GM18520 (cell line): ENCODE data around the gene EHBP1.

Experiments
- ATAC-seq: cut with Tn5 transposase; IDR thresholded peaks from one replicate; pipeline ENCODE4 v1.9.1; 2021; ENCODE audit not compliant: unreplicated experiment

The EHBP1 gene

GRCh38 chr2:62871506-62871905, 166.0 kb downstream of the EHBP1 start:
- ATAC-seq, result no peak

DNA sequence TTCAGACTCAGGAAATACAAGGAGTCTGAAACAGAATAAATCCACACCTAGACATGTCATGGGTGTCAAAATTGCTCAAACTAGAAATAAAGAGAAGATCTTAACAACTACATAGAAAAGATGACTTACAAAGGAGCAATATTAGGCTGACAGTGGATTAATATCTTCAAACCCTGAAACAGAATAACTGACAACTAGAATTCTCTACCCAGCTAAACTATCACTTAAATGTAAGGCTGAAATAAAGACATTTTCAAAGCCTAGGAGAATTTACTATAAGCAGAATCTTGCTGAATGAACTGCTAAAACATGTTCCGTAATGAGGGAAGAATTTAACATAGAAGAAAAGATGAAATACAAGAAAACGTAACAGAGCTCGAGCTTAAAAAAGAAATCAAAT, 168.1 kb downstream of the EHBP1 start:
- no peak for ATAC-seq

- ATAC-seq, result no peak
These were observed 169.4 kb downstream of the EHBP1 start for GRCh38 chr2:62874881-62875383.

DNA sequence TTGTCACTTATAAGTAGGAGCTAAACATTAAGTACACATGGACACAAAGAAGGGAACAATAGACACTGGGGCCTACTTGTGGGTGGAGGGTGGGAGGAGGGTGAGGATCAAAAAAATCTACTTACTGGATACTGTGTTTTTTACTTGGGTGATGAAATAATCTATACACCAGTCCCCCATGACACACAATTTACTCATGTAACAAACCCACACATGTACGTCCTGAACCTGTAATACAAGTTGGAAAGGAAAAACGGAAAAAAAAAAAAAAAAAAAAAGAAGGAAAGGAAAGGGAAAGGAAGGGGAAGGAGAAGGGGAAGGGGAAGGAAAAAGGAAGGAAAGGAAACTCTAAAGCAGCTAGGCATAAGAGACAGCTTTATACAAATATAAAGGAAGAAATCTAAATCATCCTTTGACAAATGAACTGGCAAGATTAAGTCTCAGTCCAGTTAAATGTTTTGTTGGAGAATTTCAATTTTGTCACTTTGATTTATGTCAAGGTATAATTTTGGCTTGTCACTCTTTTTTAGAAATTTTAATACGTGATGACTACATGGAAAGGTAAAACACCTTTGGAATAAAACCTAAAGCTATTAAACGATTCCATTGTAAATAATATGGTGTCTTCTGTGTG, 175.8 kb downstream of the EHBP1 start:
- no peak for ATAC-seq

DNA sequence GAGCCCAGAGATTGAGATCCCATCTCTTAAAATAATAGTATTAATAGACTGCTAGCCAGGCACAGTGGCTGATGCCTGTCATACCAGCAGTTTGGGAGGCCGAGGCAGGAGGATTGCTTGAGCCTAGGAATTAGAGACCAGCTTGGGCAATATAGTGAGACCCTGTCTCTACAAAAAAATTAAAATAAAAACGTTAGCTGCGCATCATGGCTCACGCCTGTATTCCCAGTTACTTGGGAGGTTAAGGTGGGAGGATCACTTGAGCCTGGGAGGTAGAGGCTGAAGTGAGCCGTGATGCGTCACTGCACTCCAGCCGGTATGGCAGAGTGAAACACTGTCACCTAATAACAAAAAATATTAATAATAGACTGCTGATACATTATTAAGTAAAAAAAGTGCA, 178.1 kb downstream of the EHBP1 start:
- no peak for ATAC-seq

DNA sequence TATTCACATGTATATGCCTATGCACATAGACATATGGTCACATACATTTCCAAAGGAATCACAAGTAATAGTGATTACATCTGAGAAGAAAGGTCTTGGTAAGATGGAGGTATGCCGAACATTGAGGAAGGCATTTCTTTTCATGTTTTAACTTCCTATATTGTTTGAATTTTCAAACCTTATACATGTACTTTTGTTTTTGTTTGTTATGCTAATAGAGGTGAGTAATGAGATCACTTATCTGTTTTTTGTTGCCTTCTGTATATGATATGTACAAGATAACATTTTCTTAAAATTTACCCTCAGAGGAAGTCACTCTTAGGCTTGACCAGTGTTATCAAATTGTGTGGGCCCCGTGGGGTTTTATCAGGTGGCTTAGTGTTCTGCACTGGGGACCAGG, 178.6 kb downstream of the EHBP1 start:
- no peak for ATAC-seq

DNA sequence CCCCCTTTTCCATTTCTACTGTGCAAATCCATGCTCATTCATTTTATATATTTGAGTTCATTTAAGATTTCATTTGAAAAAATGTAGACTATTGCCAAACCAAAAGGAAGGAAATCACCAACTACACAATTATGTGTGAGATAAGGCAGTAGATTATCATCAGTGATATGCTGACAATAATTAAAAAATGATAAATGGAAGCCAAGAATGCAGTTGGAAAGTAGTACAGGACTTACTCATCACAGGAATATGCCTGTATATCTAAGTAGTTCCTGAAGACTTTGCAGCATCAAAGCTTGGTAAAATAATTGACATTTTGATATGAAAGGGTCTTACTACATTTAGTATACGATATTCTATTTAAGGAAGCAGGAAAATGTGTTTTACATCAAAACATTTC, 179.0 kb downstream of the EHBP1 start:
- ATAC-seq, result no peak

- no peak for ATAC-seq
These were observed 189.6 kb downstream of the EHBP1 start for GRCh38 chr2:62894966-62895631.

- ATAC-seq, result no peak
These were observed 190.1 kb downstream of the EHBP1 start for GRCh38 chr2:62895632-62896009.

DNA sequence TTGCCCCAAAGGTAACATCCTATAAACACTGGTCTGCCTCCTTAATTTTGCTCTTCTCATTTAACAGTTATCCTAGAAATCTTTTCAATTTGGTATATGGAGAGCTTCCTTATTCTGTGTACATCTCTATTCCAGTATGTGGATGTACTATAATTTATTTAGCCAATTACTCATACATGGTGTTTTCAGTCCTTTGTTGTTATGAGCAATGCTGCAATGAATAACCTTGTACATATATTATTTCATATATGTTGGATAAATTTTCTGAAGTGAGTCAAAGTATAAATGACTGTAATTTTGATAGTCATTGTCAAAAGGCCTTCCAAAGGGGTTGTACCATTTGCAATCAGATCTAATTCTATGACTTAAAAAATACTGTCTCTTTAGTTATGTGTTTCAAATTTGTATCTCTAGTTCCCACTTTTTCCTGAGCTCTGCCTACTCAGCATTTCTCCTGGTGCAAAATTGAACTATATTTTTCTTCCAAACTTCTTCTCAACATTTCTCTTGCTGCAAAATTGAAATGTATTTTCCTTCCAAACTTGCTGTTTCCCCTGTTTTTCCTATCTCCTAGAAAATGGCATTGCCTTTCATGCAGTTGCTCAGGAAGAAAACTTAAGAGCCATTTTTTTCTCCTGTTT, 191.8 kb downstream of the EHBP1 start:
- no peak for ATAC-seq

- ATAC-seq, result no peak
These were observed 198.8 kb downstream of the EHBP1 start for GRCh38 chr2:62904344-62904743.

- ATAC-seq, result no peak
These were observed 202.6 kb downstream of the EHBP1 start for GRCh38 chr2:62908145-62908544.

GRCh38 chr2:62913311-62913710, 207.8 kb downstream of the EHBP1 start:
- ATAC-seq, result no peak

DNA sequence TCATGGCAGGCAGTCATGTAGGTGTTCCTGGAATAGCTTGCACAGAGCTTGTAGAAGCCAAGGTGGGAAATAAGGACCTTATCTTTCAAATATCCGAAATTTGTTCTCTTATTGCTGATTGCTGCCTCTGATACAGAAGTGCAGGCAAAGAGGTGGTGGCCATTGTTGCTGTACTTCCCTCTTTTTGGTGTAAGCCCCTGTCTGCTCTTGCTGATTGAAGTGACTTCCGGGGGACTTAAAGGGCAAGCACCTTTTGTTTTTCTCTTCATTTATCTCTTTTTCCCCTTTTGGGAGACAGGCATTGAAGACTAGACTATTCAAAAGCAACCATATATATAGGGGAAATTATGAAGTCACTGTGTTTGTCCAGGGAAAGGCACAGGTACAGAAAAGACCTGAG, 213.5 kb downstream of the EHBP1 start:
- ATAC-seq, result no peak

DNA sequence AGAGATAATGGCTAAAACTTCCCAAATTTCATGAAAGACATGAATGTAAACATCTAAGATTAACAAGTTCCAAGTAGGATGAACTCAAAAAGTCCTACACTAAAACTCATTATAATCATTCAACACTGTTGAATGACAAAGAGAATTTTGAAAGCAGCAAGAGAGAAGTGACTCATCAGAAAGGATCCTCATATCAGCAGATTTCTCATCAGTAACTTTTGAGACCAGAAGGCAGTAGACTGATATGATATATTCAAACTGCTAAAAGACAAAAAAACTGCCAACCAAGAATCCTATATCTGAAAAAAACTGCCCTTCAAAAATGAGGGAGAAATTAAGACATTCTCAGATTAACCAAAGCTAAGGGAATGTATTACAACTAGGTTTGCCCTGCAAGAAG, 214.6 kb downstream of the EHBP1 start:
- ATAC-seq, result no peak

DNA sequence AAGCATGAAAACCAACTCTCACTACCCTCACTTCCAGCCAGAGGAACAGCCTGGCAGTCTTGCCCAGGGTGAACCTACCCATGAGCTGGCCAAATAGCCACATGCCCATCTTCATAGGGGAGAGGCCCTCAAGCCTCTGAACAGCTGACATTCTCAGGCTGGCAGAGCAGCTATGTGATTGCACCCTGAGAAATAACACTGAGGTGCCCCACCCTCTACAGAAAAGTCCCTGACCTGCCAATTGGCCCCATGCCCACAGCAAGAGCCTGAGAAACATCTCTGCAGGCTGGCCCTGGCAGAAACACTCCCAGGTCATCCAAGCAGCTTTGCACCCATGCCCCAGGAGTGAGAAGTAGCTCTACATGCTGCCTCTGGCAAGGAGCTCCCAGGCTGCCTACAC, 217.7 kb downstream of the EHBP1 start:
- ATAC-seq, result no peak

- ATAC-seq, result no peak
These were observed 218.4 kb downstream of the EHBP1 start for GRCh38 chr2:62923881-62924280.

DNA sequence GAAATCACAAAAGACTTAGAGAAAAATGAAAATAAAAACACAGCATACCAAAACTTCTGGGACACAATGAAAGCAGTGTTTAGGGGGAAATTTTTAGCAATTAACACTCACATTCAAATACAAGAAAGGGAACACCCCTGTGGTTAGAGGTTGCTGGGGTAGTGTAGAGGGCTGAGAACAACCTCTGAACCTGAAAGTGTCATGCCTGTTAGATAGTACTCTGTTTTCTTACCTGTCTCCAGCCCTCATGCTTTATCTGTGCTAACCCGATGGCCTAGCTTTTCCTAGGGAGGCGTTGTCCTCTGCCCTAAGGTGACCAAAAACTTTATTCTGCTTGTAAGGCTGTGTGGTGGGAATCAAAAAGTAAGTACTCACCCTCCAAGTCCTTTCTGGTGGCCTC, 222.5 kb downstream of the EHBP1 start:
- peak; percentile 73 for ATAC-seq

GRCh38 chr2:62931536-62931935, 226.0 kb downstream of the EHBP1 start:
- ATAC-seq, result no peak

DNA sequence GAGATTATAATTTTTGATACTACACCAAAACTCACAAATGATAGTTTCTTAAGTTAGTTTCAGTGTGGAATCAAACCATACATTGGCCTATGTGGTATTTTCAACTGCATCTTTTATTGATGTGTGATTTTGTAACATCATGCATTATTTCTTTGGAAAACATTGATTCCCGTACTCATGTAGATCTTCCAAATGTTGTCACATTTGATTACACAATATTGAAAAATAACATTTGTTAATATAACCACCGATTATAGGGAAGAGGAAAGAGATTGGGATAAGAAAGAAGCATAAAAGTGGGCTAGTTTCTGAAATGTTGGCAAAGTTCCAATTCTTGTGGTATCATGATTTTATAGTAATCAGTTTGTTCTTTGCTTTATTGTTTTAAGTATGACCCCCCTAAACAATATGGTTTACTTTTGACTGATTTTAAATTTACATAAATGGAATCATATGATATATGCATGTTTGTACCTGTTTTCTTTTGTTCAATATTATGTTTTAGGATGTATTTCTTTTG, 227.9 kb downstream of the EHBP1 start:
- ATAC-seq, result no peak

DNA sequence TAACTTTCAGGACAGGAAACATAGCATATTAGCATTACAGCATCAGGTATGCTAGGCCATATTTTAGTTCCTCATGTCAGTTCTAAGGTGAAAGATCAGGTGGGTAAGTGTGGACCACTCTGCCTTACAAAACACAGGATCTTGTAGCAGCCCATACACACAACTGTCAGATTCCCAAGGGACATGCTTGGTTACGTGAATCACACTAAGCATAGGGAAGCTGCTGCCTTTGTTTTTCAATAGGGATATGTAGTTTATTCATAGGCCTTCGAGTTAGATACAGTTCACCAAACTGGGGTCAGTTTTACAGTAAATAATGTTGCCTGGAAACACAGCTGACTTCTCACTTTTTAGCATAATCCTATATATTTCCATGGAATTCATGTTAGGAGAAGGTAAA, 229.0 kb downstream of the EHBP1 start:
- ATAC-seq, result no peak

DNA sequence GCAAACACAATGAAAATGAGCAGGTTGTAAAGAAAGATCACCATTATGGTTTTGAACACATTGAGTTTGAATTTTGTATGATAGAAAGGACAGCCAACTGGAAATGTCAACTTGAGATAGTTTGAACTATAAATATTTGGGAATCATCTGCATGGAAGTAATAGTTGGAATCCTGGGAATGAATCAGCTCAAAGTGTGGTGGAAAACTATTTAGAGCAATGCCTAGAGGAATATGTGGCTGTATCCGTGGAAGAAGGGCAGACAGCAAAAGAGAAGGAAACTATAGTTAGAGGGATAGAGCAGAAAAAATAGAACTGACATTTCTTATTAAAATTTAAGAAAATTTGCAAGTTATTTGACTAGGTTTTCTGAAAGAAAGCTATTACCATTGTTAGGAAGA, 232.6 kb downstream of the EHBP1 start:
- ATAC-seq, result no peak
